Cardiac muscle cell (in vitro differentiated cells and primary cell): ENCODE data around the gene SLC22A3. TPM values are rescaled to one million over a fixed set of nuclear protein-coding genes. Genes with fewer than 3 reads are reported as not detected.
A peak's percentile ranks its signal among the peaks of the same experiment; 100 is the strongest.
"Not testable (repeated sequence)": the region's sequence is repeated elsewhere in the genome, so short reads cannot be mapped to it uniquely, and the experiment has no call there.

Experiments
- DNase-seq, 2 donors: peaks; one replicate each; pipeline versions ENCODE4 v3.0.0 to v3.0.0-alpha.2; 2010 to 2017; ENCODE audit warnings: low read depth in 1 of 2, low spot score in 1 of 2
- H3K27ac ChIP-seq: fragments of 200-600 bp; sonication (generic); 2 replicates; pipeline ENCODE4 v1.5.1; 2016
- H3K27me3 ChIP-seq: fragments of 200-600 bp; sonication (generic); 2 replicates; pipeline ENCODE4 v1.6.0; 2016; ENCODE audit warnings: control low read depth
- H3K36me3 ChIP-seq: fragments of 200-600 bp; sonication (generic); 2 replicates; pipeline ENCODE4 v1.5.1; 2016; ENCODE audit warnings: control low read depth
- H3K4me1 ChIP-seq: fragments of 200-600 bp; sonication (generic); 2 replicates; pipeline ENCODE4 v1.8.1; 2017; ENCODE audit warnings: low read depth, mild to moderate bottlenecking, mixed run types
- H3K4me3 ChIP-seq: fragments of 200-600 bp; sonication (generic); 2 replicates; pipeline ENCODE4 v1.5.1; 2016; ENCODE audit warnings: mild to moderate bottlenecking
- H3K9me3 ChIP-seq: fragments of 200-600 bp; sonication (generic); 2 replicates; pipeline ENCODE4 v1.5.1; 2017; ENCODE audit warnings: low read depth, mild to moderate bottlenecking, control low read depth
- CTCF ChIP-seq: IDR thresholded peaks from 2 replicates; pipeline ENCODE4 v1.5.1; 2012; ENCODE audit warnings: low read depth, mild to moderate bottlenecking, low read length
- polyA plus RNA-seq: library from polyadenylated mRNA; unstranded; fragments of >200 nt; fragmentation: Nextera tagmentation; extraction: Ambion mirVana; gene quantifications from 2 replicates; pipeline ENCODE4 v1.2.1, GENCODE V29; 2016
- total RNA-seq: library from RNA; depleted of rRNA; stranded (reverse); fragments of >200 nt; gene quantifications from 2 replicates; pipeline ENCODE4 v1.2.3, GENCODE V29; 2016

The SLC22A3 gene
- total and polyA plus RNA-seq, 2 experiments from 2014 or later: 0.74 TPM; not detected in 1

- H3K27me3 ChIP-seq: no peaks in the 10 kb centered on the region
- no peak for TF ChIP-seq CTCF
- DNase-seq: no peak
These were observed 113.5 kb downstream of the SLC22A3 start for GRCh38 chr6:160461641-160462040.

GRCh38 chr6:160462116-160462515, 113.9 kb downstream of the SLC22A3 start:
- H3K9me3 ChIP-seq: no peaks in the 10 kb centered on the region
- no peak overlapping the region for H3K4me3 ChIP-seq
- no peak overlapping the region for H3K27ac ChIP-seq
- TF ChIP-seq CTCF: no peak
- H3K36me3 ChIP-seq: no peaks in the 10 kb centered on the region
- H3K4me1 ChIP-seq: no peaks in the 10 kb centered on the region
- no peaks in the 10 kb centered on the region for H3K27me3 ChIP-seq
- DNase-seq: no peak

More at GRCh38 chr6:160461641-160462040, 113.5 kb downstream of the SLC22A3 start:
- H3K36me3 ChIP-seq: no peaks in the 10 kb centered on the region
- no peaks in the 10 kb centered on the region for H3K4me1 ChIP-seq
- H3K9me3 ChIP-seq: no peaks in the 10 kb centered on the region
- H3K4me3 ChIP-seq: no peak overlapping the region
- H3K27ac ChIP-seq: no peak overlapping the region

DNA sequence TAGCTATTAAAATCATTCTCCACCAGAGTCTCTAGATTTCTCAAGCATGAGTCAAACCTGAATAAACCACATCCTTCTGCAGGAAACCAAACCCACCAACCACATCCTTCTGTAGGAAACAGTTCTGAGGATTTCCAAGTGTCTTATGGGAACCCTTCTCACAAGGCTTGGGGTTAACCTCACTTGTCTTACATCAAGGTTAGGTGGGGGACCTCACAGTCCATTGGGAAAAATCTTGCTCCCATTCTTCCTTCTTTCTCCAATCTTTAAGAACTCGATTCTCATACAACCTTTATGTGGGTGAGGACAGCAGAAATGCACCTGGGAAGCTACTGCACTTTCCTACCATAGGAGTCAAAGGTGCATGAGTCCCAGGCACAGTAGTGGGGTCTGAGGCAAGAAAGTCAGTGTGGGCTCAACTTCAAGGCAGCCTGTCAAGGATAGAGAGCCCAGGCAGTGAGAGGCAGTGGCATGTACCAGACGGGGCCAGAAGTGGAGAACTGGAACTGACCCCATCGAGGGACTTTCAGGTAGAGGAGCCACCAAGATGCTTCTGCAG, 114.5 kb downstream of the SLC22A3 start:
- peak in 1 of 2 donors; percentile 87 for DNase-seq

GRCh38 chr6:160464744-160465143, 116.6 kb downstream of the SLC22A3 start:
- no peak for TF ChIP-seq CTCF
- Histone ChIP-seq H3K9me3 (no peaks in the 10 kb centered on the region), H3K4me3 (no peak overlapping the region), H3K36me3 (no peaks in the 10 kb centered on the region), H3K4me1 (no peaks in the 10 kb centered on the region), H3K27me3 (no peaks in the 10 kb centered on the region), H3K27ac (no peak overlapping the region)
- no peak for DNase-seq

More for the DNA sequence above, 114.5 kb downstream of the SLC22A3 start:
- Histone ChIP-seq H3K27me3 (no peaks in the 10 kb centered on the region), H3K4me3 (no peak overlapping the region), H3K9me3 (no peaks in the 10 kb centered on the region), H3K27ac (no peak overlapping the region), H3K4me1 (no peaks in the 10 kb centered on the region), H3K36me3 (no peaks in the 10 kb centered on the region)
- no peak for TF ChIP-seq CTCF

DNA sequence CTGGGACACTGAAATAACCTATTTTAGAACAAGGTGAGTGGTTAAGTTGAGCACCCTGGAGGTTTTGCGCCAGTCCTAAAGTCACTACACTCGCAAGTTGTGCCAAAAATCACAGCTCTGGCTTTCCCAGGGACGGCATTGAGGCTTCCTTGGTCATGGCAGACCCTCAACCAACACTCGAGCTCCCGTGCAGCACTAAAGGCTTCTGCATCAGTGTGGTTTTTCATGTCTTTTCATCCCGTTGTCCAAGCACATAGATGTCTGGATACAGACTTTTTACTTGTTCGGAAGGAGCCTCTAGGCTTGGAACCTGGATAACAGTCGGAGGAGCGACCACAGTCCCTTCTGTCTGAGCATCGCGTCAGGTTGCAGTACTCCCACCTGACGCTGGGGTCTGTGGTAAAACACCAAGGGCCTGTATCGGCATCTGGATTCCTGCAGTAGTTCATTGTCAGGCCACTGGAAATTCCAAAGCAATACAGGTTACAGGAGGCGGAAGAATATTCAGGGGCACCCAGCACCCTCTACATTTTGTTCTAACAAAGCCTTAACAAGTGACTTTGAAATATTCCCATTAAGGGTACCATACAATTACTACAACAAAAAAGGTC, 119.2 kb downstream of the SLC22A3 start:
- DNase-seq, H3K36me3 ChIP-seq, H3K4me1 ChIP-seq, H3K27me3 ChIP-seq, H3K9me3 ChIP-seq, H3K27ac ChIP-seq, H3K4me3 ChIP-seq: not testable (repeated sequence)

DNA sequence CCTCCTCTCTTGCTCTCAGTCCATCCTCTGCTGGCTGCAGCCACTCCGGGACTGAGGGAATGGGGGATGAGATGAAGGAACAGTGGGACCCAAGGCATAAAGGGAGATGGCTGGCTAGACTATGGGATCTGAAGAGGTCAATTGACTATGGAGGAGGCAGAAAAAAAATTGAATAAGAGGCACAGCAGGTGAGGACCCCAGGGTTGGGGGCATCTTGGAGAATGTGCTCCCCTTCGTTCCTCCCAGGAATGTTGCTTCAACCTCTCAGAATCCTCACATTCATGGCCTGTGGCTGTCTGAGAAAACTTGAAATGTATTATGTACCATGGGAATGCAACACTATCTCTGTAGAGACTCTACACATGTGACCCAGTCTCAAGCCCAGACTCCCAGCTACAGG, 121.0 kb downstream of the SLC22A3 start:
- DNase-seq: no peak
- H3K27ac ChIP-seq: no peak overlapping the region
- no peaks in the 10 kb centered on the region for H3K4me1 ChIP-seq
- no peaks in the 10 kb centered on the region for H3K27me3 ChIP-seq
- no peak for TF ChIP-seq CTCF
- no peak overlapping the region for H3K4me3 ChIP-seq
- H3K36me3 ChIP-seq: no peaks in the 10 kb centered on the region
- H3K9me3 ChIP-seq: no peaks in the 10 kb centered on the region

- H3K36me3 ChIP-seq, H3K27ac ChIP-seq, H3K9me3 ChIP-seq, H3K4me3 ChIP-seq, H3K4me1 ChIP-seq, H3K27me3 ChIP-seq: not testable (repeated sequence)
- peak in 1 of 2 donors; percentile 37 for DNase-seq
These were observed 127.9 kb downstream of the SLC22A3 start for GRCh38 chr6:160476056-160476455.

DNA sequence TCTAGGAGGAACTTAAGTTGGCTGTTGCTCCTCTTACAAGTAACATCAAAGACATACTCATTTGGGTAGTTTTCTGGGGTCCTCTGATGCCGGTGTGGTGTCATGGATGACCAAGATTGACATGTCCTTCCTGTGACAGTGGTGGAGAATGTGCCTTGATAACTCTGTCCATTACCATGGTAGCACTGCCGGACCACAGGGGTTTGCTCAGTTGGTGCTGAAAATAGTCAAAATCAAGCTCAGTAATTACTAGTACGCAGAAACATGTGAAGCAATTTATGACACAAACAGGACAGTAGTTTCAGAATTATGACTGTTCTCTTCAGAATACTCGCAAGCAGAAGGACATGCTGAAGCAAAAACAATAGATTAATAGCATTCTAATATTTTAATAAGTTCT, 128.9 kb downstream of the SLC22A3 start:
- not testable (repeated sequence) for H3K27me3 ChIP-seq, H3K4me3 ChIP-seq, DNase-seq, H3K36me3 ChIP-seq, H3K27ac ChIP-seq, H3K9me3 ChIP-seq, H3K4me1 ChIP-seq
